ENCODE data around the gene POLR3A. TPM values are rescaled to one million over a fixed set of nuclear protein-coding genes. Genes with fewer than 3 reads are reported as not detected.
A peak's percentile ranks its signal among the peaks of the same experiment; 100 is the strongest.

The POLR3A gene
- total RNA-seq, 1 experiment from 2014 or later, result 38.0 TPM

DNA sequence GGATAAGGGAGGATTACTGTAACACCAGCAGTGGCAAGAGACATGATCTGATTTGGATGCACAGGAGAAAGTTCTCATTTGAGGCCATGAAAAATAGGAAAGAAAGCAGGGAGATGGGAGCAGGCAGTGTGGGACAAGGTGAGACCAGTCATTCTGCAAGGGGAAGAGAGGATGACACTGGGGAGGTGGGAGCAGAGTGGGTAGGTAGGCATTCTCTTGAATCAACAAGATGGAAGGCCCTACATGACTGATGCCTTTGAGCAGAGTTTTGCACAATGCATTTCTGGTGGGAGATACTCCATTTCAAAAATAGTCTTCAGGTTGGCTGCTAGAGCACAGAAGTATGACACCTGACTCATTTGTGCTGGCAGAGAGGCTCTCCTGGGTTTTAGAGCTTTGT lies 14.9 kb upstream of the POLR3A start:
- Histone ChIP-seq H3K18ac (ENCODE audit: insufficient read length, low read depth, low read length) (no peak overlapping the region), H2BK5ac (ENCODE audit: insufficient read length, low read length) (no peak overlapping the region), H3K4me2 (ENCODE audit: insufficient read depth, insufficient read length, low read length) (no peak overlapping the region), H3K23me2 (ENCODE audit: insufficient read length, low read depth, low read length, poor library complexity, severe bottlenecking) (no peaks in the 10 kb centered on the region), H4K20me1 (ENCODE audit: control insufficient read depth, insufficient read depth, insufficient read length) (peaks cover 3% of the 10 kb centered on the region), H2AFZ (ENCODE audit: low read length) (no peak overlapping the region), H3K79me1 (ENCODE audit: insufficient read depth, low read depth, low read length, poor library complexity, severe bottlenecking) (no peaks in the 10 kb centered on the region), H3K4ac (ENCODE audit: low read depth, low read length) (no peak overlapping the region), H2BK120ac (ENCODE audit: low read depth, low read length, poor library complexity, severe bottlenecking) (no peak overlapping the region), H3K79me2 (ENCODE audit: insufficient read depth, low read length) (no peaks in the 10 kb centered on the region), H4K8ac (replicated peaks; ENCODE audit: insufficient read length, low read depth, low read length) (no peak overlapping the region), H3K9ac (ENCODE audit: extremely low read depth, insufficient read length, low read length) (no peak overlapping the region), H4K5ac (ENCODE audit: insufficient read length, low read depth, low read length) (no peak overlapping the region), H3K27ac (ENCODE audit: insufficient read length, low read depth, low read length) (peak overlapping the region; percentile 35), H2BK15ac (ENCODE audit: low read depth, low read length) (no peak overlapping the region), H4K91ac (ENCODE audit: insufficient read length, low read depth, low read length) (no peak overlapping the region), H3K4me1 (ENCODE audit: insufficient read depth, low read length) (no peaks in the 10 kb centered on the region; the same call in 1 of the 2 replicates), H2AK5ac (ENCODE audit: insufficient read length, low read length) (no peak overlapping the region), H3K27me3 (ENCODE audit: insufficient read depth, low read length) (no peaks in the 10 kb centered on the region), H2BK20ac (ENCODE audit: low read depth, low read length, poor library complexity, severe bottlenecking) (no peak overlapping the region), H3K14ac (ENCODE audit: insufficient read depth, low read length) (no peak overlapping the region; the same call in 1 of the 2 replicates), H2BK12ac (ENCODE audit: insufficient read length, low read depth, low read length) (no peak overlapping the region), H3T11ph (ENCODE audit: low read length) (no peak overlapping the region), H3K23ac (ENCODE audit: insufficient read length, low read depth, low read length) (no peak overlapping the region), H3K56ac (ENCODE audit: insufficient read length, low read depth, low read length) (no peak overlapping the region), H3K9me3 (ENCODE audit: control insufficient read depth, low read depth, low read length) (no peaks in the 10 kb centered on the region)
- Mint-ChIP-seq H3K4me1 (peaks cover 50% of the 10 kb centered on the region in 2 experiments), H3K9me3 (no peaks in the 10 kb centered on the region), H3K27me3 (ENCODE audit: low read depth) (no peaks in the 10 kb centered on the region; the same call in 1 of the 2 replicates), H3K36me3 (ENCODE audit: insufficient read depth in 1 of 3, low read depth in 3 of 3) (peaks cover 30 to 43% (median 36%) of the 10 kb centered on the region in 3 experiments), H3K27ac (peak overlapping the region in 2 of 3 experiments; percentile 25 to 46; a peak in 4 of 7 replicates), H3K4me3 (no peak overlapping the region)
- no peak for TF ChIP-seq CTCF (conservative IDR thresholded peaks at IDR 0.05)
- DNase-seq, result no peak
